Neural progenitor cell (in vitro differentiated cells): Measurements from ENCODE around the gene ARHGAP15. TPM values are rescaled to one million over a fixed set of nuclear protein-coding genes. Genes with fewer than 3 reads are reported as not detected.

ENCODE experiments used
- DNase-seq: peaks from one replicate; pipeline ENCODE4 v3.0.0-alpha.2; 2016; ENCODE audit warnings: low spot score
- H2AFZ ChIP-seq: fragments of 200-600 bp; sonication (generic); replicated peaks from 2 replicates; pipeline ENCODE4 v1.6.1; 2016; ENCODE audit warnings: antibody characterized with exemption
- H3F3A ChIP-seq: fragments of 200-600 bp; sonication (generic); 2 replicates; pipeline ENCODE4 v1.6.1; 2016; ENCODE audit warnings: antibody characterized with exemption, low read depth
- H3K27ac ChIP-seq: fragments of 200-600 bp; sonication (generic); 2 replicates; pipeline ENCODE4 v1.5.1; 2016; ENCODE audit warnings: mild to moderate bottlenecking
- H3K27me3 ChIP-seq: fragments of 200-600 bp; sonication (generic); 2 replicates; pipeline ENCODE4 v1.6.1; 2016; ENCODE audit warnings: mild to moderate bottlenecking, moderate library complexity
- H3K36me3 ChIP-seq: fragments of 200-600 bp; sonication (generic); 2 replicates; pipeline ENCODE4 v1.5.1; 2016
- H3K4me1 ChIP-seq: fragments of 200-600 bp; sonication (generic); 2 replicates; pipeline ENCODE4 v1.6.1; 2016; ENCODE audit warnings: mixed run types
- H3K4me2 ChIP-seq: fragments of 200-600 bp; sonication (generic); 2 replicates; pipeline ENCODE4 v1.6.1; 2016
- H3K4me3 ChIP-seq: fragments of 200-600 bp; sonication (generic); 2 replicates; pipeline ENCODE4 v1.5.1; 2016
- H3K79me2 ChIP-seq: fragments of 200-600 bp; sonication (generic); 2 replicates; pipeline ENCODE4 v1.6.1; 2016; ENCODE audit warnings: low read depth
- H3K9ac ChIP-seq: fragments of 200-600 bp; sonication (generic); 2 replicates; pipeline ENCODE4 v1.6.1; 2016
- H3K9me3 ChIP-seq: fragments of 200-600 bp; sonication (generic); 2 replicates; pipeline ENCODE4 v1.5.1; 2016; ENCODE audit warnings: low read depth
- H4K20me1 ChIP-seq: fragments of 200-600 bp; sonication (generic); 2 replicates; pipeline ENCODE4 v1.6.1; 2016; ENCODE audit warnings: low read depth
- H3K27ac Mint-ChIP-seq: 3 replicates; pipeline ENCODE4 v1.8.0; 2021; ENCODE audit warnings: mixed read lengths
- H3K27me3 Mint-ChIP-seq: 2 replicates; pipeline ENCODE4 v1.8.0; 2022; ENCODE audit warnings: low read depth, mild to moderate bottlenecking, inconsistent platforms, moderate library complexity, mixed read lengths; ENCODE audit not compliant: insufficient read depth
- H3K36me3 Mint-ChIP-seq: 3 replicates; pipeline ENCODE4 v1.8.0; 2021; ENCODE audit warnings: mixed read lengths
- H3K4me1 Mint-ChIP-seq: 3 replicates; pipeline ENCODE4 v1.8.0; 2021; ENCODE audit warnings: mixed read lengths
- H3K4me3 Mint-ChIP-seq: 3 replicates; pipeline ENCODE4 v1.8.0; 2021; ENCODE audit warnings: mild to moderate bottlenecking, moderate library complexity, mixed read lengths
- H3K9me3 Mint-ChIP-seq: 3 replicates; pipeline ENCODE4 v1.8.0; 2020; ENCODE audit warnings: mixed read lengths
- CTCF ChIP-seq: fragments of 200-600 bp; sonication (generic); IDR thresholded peaks from 2 replicates; pipeline ENCODE4 v1.5.1; 2017; ENCODE audit warnings: antibody characterized with exemption, mild to moderate bottlenecking
- EZH2 ChIP-seq: fragments of 200-600 bp; sonication (generic); IDR thresholded peaks from 2 replicates; pipeline ENCODE4 v1.6.1; 2017; ENCODE audit warnings: antibody characterized with exemption, mild to moderate bottlenecking, moderate library complexity
- EZH2phosphoT487 ChIP-seq: fragments of 200-600 bp; sonication (generic); IDR thresholded peaks from 2 replicates; pipeline ENCODE4 v1.6.1; 2017; ENCODE audit warnings: antibody characterized with exemption
- total RNA-seq: library from RNA; depleted of rRNA; stranded (reverse); fragments of >200 nt; gene quantifications from 2 replicates; pipeline ENCODE4 v1.2.3, GENCODE V29; 2015; ENCODE audit warnings: low replicate concordance

ARHGAP15 gene
- total RNA-seq, 1 donor from 2014 or later = 5.9 TPM

- no peaks in the 10 kb centered on the region for H3K36me3 ChIP-seq
- Mint-ChIP-seq H3K9me3 (no peaks in the 10 kb centered on the region), H3K4me3 (no peak overlapping the region), H3K27me3 (no peaks in the 10 kb centered on the region), H3K36me3 (no peaks in the 10 kb centered on the region), H3K4me1 (no peaks in the 10 kb centered on the region), H3K27ac (no peak overlapping the region)
- H3K9me3 ChIP-seq = no peaks in the 10 kb centered on the region
- no peaks in the 10 kb centered on the region for H3K27me3 ChIP-seq
- H2AFZ ChIP-seq = no peak overlapping the region
- H3K79me2 ChIP-seq = no peaks in the 10 kb centered on the region
- no peak overlapping the region for H3K4me2 ChIP-seq
- no peak for DNase-seq
- no peaks in the 10 kb centered on the region for H4K20me1 ChIP-seq
- H3K4me3 ChIP-seq = no peak overlapping the region
- no peaks in the 10 kb centered on the region for H3F3A ChIP-seq
- no peak for TF ChIP-seq CTCF
- no peak for TF ChIP-seq EZH2phosphoT487
- TF ChIP-seq EZH2 = no peak
- H3K27ac ChIP-seq = no peak overlapping the region
- no peaks in the 10 kb centered on the region for H3K4me1 ChIP-seq
- H3K9ac ChIP-seq = no peak overlapping the region
Observed at GRCh38 chr2:143148757-143149156, 19.5 kb downstream of the ARHGAP15 start.

- H3K9me3 ChIP-seq = no peaks in the 10 kb centered on the region
- H4K20me1 ChIP-seq = no peaks in the 10 kb centered on the region
- no peak overlapping the region for H3K4me3 Mint-ChIP-seq
- no peaks in the 10 kb centered on the region for H3F3A ChIP-seq
- DNase-seq = no peak
- no peaks in the 10 kb centered on the region for H3K36me3 ChIP-seq
- no peak overlapping the region for H3K27ac ChIP-seq
- H3K36me3 Mint-ChIP-seq = no peaks in the 10 kb centered on the region
- H3K79me2 ChIP-seq = no peaks in the 10 kb centered on the region
- no peak overlapping the region for H3K9ac ChIP-seq
- no peak overlapping the region for H3K4me2 ChIP-seq
- H3K27me3 ChIP-seq = no peaks in the 10 kb centered on the region
- no peaks in the 10 kb centered on the region for H3K9me3 Mint-ChIP-seq
- no peak overlapping the region for H2AFZ ChIP-seq
- no peak overlapping the region for H3K27ac Mint-ChIP-seq
- H3K27me3 Mint-ChIP-seq = no peaks in the 10 kb centered on the region
- TF ChIP-seq EZH2 = no peak
- no peak for TF ChIP-seq CTCF
- H3K4me1 Mint-ChIP-seq = no peaks in the 10 kb centered on the region
- no peak overlapping the region for H3K4me3 ChIP-seq
- H3K4me1 ChIP-seq = no peaks in the 10 kb centered on the region
Observed at GRCh38 chr2:143150287-143150686, 21.1 kb downstream of the ARHGAP15 start.

DNA sequence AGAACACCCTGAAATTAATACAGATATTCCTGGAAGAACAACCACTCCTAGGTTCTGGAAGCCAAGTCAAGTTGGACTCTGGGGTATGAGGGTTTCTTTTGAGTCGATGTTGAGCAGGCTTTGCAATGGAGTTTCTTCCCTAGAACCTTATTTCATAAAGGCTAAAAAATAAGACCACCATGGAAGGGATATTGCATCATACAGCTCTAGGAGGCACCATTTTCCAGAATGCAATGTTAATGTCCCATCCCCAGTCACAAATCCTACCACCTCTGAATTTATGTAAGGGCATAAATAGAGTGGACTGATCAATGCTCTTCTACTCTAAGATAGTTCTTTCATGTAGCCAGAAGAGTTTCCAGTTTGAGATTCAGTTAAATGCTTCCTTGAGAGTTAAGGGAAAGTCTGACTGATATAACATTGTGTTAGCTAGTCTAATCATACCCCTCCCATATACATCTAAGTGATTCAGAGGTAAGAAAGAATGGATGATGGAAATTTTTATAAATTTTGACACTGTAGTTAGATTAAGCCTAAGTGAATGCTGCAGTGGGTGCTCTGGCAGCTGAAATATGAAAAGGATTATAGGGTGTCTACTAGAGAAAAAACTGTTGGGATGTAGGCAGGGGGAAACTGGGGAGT lies 22.0 kb downstream of the ARHGAP15 start:
- Mint-ChIP-seq H3K27me3 (no peaks in the 10 kb centered on the region), H3K4me1 (no peaks in the 10 kb centered on the region)
- no peaks in the 10 kb centered on the region for H3K79me2 ChIP-seq

More for the DNA sequence above, 22.0 kb downstream of the ARHGAP15 start:
- Mint-ChIP-seq H3K4me3 (no peak overlapping the region), H3K36me3 (no peaks in the 10 kb centered on the region), H3K27ac (no peak overlapping the region), H3K9me3 (no peaks in the 10 kb centered on the region)
- Histone ChIP-seq H3K9ac (no peak overlapping the region), H3K36me3 (no peaks in the 10 kb centered on the region), H3K27me3 (no peaks in the 10 kb centered on the region), H3F3A (no peaks in the 10 kb centered on the region), H3K4me3 (no peak overlapping the region), H3K27ac (no peak overlapping the region), H2AFZ (no peak overlapping the region), H3K9me3 (no peaks in the 10 kb centered on the region), H3K4me1 (no peaks in the 10 kb centered on the region), H3K4me2 (no peak overlapping the region), H4K20me1 (no peaks in the 10 kb centered on the region)
- TF ChIP-seq EZH2 = no peak
- TF ChIP-seq CTCF = no peak
- TF ChIP-seq EZH2phosphoT487 = no peak
- DNase-seq = no peak
